Stimulated activated CD4-positive, alpha-beta T cell treated with anti-CD3 and anti-CD28 coated beads, Interleukin-2, amount 100 ng/mL, for 4 hours (primary cell): Measurements from ENCODE around the gene IFNA21.
"Not testable (repeated sequence)": the region's sequence is repeated elsewhere in the genome, so short reads cannot be mapped to it uniquely, and the experiment has no call there.

Source experiments
- DNase-seq: peaks from one replicate; pipeline ENCODE4 v3.0.0-alpha.2; 2020; ENCODE audit warnings: low read depth

The IFNA21 gene

DNA sequence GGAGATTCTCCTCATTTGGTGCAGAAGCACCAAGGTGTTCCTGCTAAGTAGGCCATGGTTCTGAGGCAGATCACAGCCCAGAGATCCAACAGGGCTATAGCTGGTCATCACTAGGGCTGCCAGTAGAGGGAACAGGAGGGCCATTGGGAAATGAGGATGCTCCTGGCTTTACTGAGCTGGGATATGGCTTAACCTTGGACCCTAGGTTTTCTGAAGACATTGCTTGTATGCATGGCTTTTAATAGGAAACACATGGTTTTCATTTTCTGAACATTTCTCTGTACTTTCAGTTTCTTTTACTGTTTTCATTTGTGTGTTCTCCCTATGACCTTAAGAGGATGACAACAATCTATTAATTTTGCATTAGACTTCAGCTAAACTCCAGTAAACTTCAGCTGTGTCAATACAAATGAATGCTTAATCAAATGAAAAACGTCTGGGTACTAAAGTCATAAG lies 25.0 kb downstream of the IFNA21 start, which contains the start of gene IFNW1:
TSS of gene IFNW1 (minus strand) at position 406 of the 456 bp plus-strand sequence. CDS start at position 144, 262 bp downstream.
- DNase-seq, result no peak

GRCh38 chr9:21137020-21137419 lies 29.4 kb downstream of the IFNA21 start:
- no peak for DNase-seq

GRCh38 chr9:21135736-21136135 lies 30.7 kb downstream of the IFNA21 start:
- no peak for DNase-seq

DNA sequence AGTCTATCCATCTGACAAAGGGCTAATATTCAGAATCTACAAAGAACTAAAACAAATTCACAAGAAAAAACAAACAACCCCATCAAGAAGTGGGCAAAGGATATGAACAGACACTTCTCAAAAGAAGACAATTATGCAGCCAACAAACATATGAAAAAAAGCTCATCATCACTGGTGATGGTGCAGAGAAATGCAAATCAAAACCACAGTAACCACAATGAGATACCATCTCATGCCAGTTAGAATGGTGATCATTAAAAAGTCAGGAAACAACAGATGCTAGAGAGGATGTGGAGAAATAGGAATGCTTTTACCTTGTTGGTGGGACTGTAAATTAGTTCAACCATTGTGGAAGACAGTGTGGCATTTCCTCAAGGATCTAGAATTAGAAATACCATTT lies 38.3 kb downstream of the IFNA21 start:
- not testable (repeated sequence) for DNase-seq

- DNase-seq, result no peak
Observed at GRCh38 chr9:21121595-21122251, 44.7 kb downstream of the IFNA21 start.

- DNase-seq, result no peak
Observed at GRCh38 chr9:21121079-21121478, 45.4 kb downstream of the IFNA21 start.

DNA sequence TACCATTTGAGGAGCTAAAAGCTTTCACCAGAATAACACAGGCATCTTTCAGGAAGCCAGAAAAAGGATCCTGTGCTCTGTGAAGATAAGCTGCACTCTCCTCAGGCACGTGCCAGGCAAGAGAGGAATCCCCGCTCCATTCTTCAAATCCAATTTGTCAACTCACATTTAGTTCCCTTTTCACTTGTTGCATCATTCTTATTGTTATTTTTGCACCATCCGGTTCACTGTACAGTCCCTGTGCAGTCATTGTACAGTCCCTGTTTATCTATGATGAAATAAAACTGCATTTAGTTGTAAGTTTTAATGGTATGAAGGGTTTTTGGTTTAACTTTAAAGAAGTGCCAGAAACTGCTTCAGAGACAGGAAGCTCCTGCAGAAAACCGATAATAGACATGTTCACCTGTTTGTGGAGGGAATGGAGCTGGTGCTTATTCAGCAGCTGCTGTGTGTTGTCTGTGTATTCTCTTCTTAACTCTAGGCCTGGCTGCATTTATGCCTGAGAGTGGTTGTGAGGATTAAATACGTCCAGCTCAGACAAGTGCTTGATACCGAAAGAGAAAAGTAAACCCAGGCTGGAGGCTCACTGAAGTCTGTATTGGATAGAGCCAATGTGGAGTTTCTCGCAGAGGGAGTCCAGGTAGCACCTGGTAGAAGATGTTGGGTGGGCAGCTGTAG lies 47.2 kb downstream of the IFNA21 start:
- no peak for DNase-seq
